K562 (cell line): ENCODE results near the gene OPRM1.

Experiments used
- CREBBP ChIP-seq: IDR thresholded peaks from one replicate; pipeline ENCODE4 v1.6.1; 2012; ENCODE audit warnings: low read depth, mild to moderate bottlenecking, control low read depth, inconsistent platforms, low read length
- FOXA1 ChIP-seq: fragments of 450-650 bp; IDR thresholded peaks from 2 replicates; pipeline ENCODE4 v1.6.1; 2016; ENCODE audit warnings: mild to moderate bottlenecking, borderline replicate concordance
- HIVEP1 ChIP-seq: fragments of 250-450 bp; sonication (Bioruptor Pico); IDR thresholded peaks from 2 replicates; pipeline ENCODE4 v1.4.0; 2020; ENCODE audit warnings: mild to moderate bottlenecking
- LEF1 ChIP-seq: fragments of 450-650 bp; IDR thresholded peaks from 2 replicates; pipeline ENCODE4 v1.6.1; 2016; ENCODE audit warnings: mild to moderate bottlenecking
- MCM3 ChIP-seq: fragments of 450-650 bp; IDR thresholded peaks from 2 replicates; pipeline ENCODE4 v1.6.1; 2016
- NFE2L1 ChIP-seq: fragments of 450-650 bp; IDR thresholded peaks from 2 replicates; pipeline ENCODE4 v1.6.1; 2016; ENCODE audit warnings: missing genetic modification characterization, low read depth, mild to moderate bottlenecking, missing compliant biosample characterization, moderate library complexity, borderline replicate concordance
- SMAD4 ChIP-seq: fragments of 250-450 bp; sonication (Bioruptor Pico); conservative IDR thresholded peaks from 2 replicates; pipeline ENCODE4 v1.8.0; 2021; ENCODE audit warnings: inconsistent platforms, mild to moderate bottlenecking, moderate library complexity
- ZNF354B ChIP-seq: fragments of 250-450 bp; sonication (Bioruptor Pico); IDR thresholded peaks from 2 replicates; pipeline ENCODE4 v1.4.0; 2020

GRCh38 chr6:154292855-154293519, 253.9 kb downstream of the OPRM1 start:
- TF ChIP-seq SMAD4 (no peak), ZNF354B (CRISPR knock-in tag) (no peak), FOXA1 (no peak), CREBBP (no peak), HIVEP1 (no peak), NFE2L1 (tag) (no peak), LEF1 (no peak), MCM3 (no peak)
